AG04450 (cell line): ENCODE results near the gene BRI3BP. TPM values are rescaled to one million over a fixed set of nuclear protein-coding genes. Genes with fewer than 3 reads are reported as not detected.

Source experiments
- CTCF ChIA-PET: fragments of 300-600, 350-600 bp; formaldehyde crosslinking; extraction: SDS; loops from one replicate; lab custom pipeline; 2022; ENCODE audit warnings: antibody characterized with exemption, inconsistent platforms; lab: Charles Lee
- POLR2A ChIA-PET: fragments of 350-600 bp; formaldehyde crosslinking; extraction: SDS; loops from one replicate; lab custom pipeline; 2021; ENCODE audit warnings: antibody characterized with exemption, inconsistent platforms; lab: Yijun Ruan, JAX
- DNase-seq: peaks from one replicate; pipeline ENCODE4 v3.0.0-alpha.2; 2011; ENCODE audit warnings: low read depth, low spot score
- H3K27ac ChIP-seq: one replicate; pipeline ENCODE4 v1.5.1; 2012; ENCODE audit warnings: low read depth, low read length, control low read depth
- H3K27me3 ChIP-seq: one replicate; pipeline ENCODE4 v1.6.0; 2012; ENCODE audit warnings: low read length; ENCODE audit not compliant: control insufficient read depth, insufficient read depth
- H3K4me3 ChIP-seq: 2 replicates; pipeline ENCODE4 v1.5.1; 2011; ENCODE audit warnings: mild to moderate bottlenecking, low read depth, low read length, control low read depth
- H3K9me3 ChIP-seq: 2 replicates; pipeline ENCODE4 v1.5.1; 2012; ENCODE audit warnings: low read length; ENCODE audit not compliant: control insufficient read depth, insufficient read depth
- CTCF ChIP-seq: IDR thresholded peaks from 2 replicates; pipeline ENCODE4 v1.5.1; 2011; ENCODE audit warnings: low read depth, low read length, control low read depth, inconsistent platforms
- polyA plus RNA-seq: library from polyadenylated mRNA; depleted of rRNA; stranded (reverse); fragments of >200 nt; gene quantifications from 2 replicates; pipeline ENCODE4 v1.2.3, GENCODE V29; 2011

The BRI3BP gene
- polyA plus RNA-seq, 1 experiment: 2.9 TPM

- no peaks in the 10 kb centered on the region for H3K9me3 ChIP-seq
- H3K27me3 ChIP-seq: no peaks in the 10 kb centered on the region
- no peak overlapping the region for H3K4me3 ChIP-seq
- no peak overlapping the region for H3K27ac ChIP-seq
- TF ChIP-seq CTCF: no peak
- CTCF ChIA-PET: no interaction called here
- POLR2A ChIA-PET: no interaction called here
- DNase-seq: no peak
Observed at GRCh38 chr12:125006365-125006764, 12.9 kb downstream of the BRI3BP start.

DNA sequence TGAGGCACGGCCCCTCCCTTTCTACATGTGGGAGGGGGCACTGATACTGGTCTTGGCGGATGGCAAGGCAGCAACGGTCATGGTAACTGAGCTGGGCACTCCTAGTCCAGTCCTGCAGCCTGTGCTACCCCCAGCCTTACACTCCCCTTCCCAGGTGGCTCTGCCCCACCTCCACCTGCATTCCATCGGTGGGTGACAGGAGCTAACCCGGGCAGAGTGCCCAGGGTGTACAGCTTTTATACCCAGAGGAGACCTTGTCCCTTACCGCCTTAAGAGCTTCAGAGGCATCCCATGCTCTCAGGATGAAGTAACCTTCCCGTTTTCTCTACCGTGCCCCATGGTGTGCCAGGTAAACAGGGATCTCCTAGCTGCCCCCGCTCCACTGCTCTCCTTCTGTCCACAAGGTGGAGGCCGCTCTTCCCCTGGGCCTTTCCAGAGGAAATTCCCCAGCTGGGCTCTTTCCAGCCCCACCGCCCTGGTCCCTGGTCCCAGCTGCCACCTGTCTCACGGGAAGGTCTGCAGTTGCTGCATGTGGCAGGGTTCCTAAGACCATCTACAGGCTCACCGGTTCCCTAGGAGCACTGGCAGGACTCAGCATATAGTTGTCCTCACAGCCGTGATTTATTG lies 20.5 kb downstream of the BRI3BP start:
- no peak for DNase-seq
- no peak for TF ChIP-seq CTCF
- Histone ChIP-seq H3K27me3 (no peaks in the 10 kb centered on the region), H3K4me3 (no peak overlapping the region), H3K9me3 (no peaks in the 10 kb centered on the region), H3K27ac (no peak overlapping the region)
- ChIA-PET POLR2A (no interaction called here), CTCF (no interaction called here)

DNA sequence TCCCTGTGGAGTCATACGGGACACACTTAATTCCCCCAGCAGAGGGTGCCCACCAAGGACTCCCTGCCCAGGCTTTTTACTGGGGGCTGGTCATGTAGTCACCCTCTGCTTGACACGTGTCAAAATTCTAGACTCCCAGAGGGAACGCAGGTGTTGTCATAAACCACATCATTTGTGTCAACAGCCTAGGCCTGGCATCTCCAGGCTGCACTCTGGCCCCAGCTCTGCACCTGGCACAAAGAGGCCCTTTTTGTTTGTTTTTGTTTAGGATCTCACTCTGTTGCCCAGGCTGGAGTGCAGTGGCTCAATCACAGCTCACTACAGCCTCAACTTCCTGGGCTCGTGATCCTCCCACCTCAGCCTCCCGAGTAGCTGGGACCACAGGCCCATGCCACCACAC lies 21.1 kb downstream of the BRI3BP start:
- ChIA-PET POLR2A (no interaction called here), CTCF (no interaction called here)
- Histone ChIP-seq H3K4me3 (no peak overlapping the region), H3K27ac (no peak overlapping the region), H3K27me3 (no peaks in the 10 kb centered on the region), H3K9me3 (no peaks in the 10 kb centered on the region)
- no peak for TF ChIP-seq CTCF
- no peak for DNase-seq

DNA sequence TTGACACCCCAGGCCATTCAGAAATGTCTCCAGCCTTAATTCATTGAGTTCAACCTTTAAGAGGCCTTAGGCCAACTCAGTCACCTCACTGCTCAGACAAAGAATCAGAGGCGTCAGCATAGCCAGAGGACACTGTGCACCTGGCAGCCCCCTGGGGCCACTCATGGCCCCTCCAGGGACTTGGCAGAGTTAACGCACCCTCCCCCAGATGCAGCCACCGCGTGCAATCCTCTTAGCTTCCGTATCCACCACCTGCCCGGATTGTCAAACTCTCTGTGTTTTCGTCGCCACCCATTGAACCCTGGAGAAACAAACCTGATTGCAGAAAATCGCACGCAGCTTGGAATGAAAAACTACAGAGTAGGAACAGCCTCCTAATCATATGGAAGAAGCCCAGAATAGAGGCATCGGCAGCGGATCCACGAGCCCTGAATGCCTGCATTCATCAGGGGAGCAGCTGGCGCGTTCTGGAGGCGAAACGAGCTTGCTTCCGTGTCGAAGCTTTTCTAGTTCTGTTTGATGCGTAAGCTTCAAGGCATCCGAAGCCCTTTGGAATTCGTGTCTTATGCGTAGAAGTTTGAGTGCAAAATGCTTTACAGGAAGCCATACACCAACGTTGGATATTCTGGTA lies 22.4 kb downstream of the BRI3BP start:
- H3K27ac ChIP-seq: no peak overlapping the region
- ChIA-PET CTCF (no interaction called here), POLR2A (no interaction called here)
- no peak for DNase-seq
- no peaks in the 10 kb centered on the region for H3K9me3 ChIP-seq
- no peaks in the 10 kb centered on the region for H3K27me3 ChIP-seq
- H3K4me3 ChIP-seq: no peak overlapping the region
- no peak for TF ChIP-seq CTCF

- Histone ChIP-seq H3K27me3 (no peaks in the 10 kb centered on the region), H3K4me3 (no peak overlapping the region), H3K9me3 (no peaks in the 10 kb centered on the region), H3K27ac (no peak overlapping the region)
- no peak for DNase-seq
- ChIA-PET POLR2A (no interaction called here), CTCF (no interaction called here)
- TF ChIP-seq CTCF: no peak
Observed at GRCh38 chr12:125017801-125018200, 24.4 kb downstream of the BRI3BP start.
